ENCODE measurements around the gene UQCRQ. TPM values are rescaled to one million over a fixed set of nuclear protein-coding genes. Genes with fewer than 3 reads are reported as not detected.

The UQCRQ gene
- total and polyA plus RNA-seq, 2 experiments from 2014 or later = 104 to 1,308 TPM

- Mint-ChIP-seq H3K4me1 (peaks cover 18% of the 10 kb centered on the region), H3K27me3 (ENCODE audit: insufficient read depth, low read depth, poor library complexity) (peaks cover 40% of the 10 kb centered on the region), H3K27ac (no peak overlapping the region), H3K36me3 (ENCODE audit: low read depth) (peaks cover 3% of the 10 kb centered on the region; the same call in 1 of the 3 replicates), H3K9me3 (peaks cover 3% of the 10 kb centered on the region; the same call in 1 of the 3 replicates), H3K4me3 (no peak overlapping the region)
- TF ChIP-seq STAT1 (IDR thresholded peaks at IDR 0.05; ENCODE audit: unreplicated experiment) (no peak), EZH2phosphoT487 (IDR thresholded peaks at IDR 0.05; ENCODE audit: unreplicated experiment) (no peak), CREB1 (CRISPR knock-in tag; IDR thresholded peaks at IDR 0.05; ENCODE audit: low read depth) (no peak), ZNF331 (CRISPR knock-in tag; IDR thresholded peaks at IDR 0.05; ENCODE audit: low read depth) (no peak), EZH2 (IDR thresholded peaks at IDR 0.05; ENCODE audit: low read depth, unreplicated experiment) (no peak), JUNB (IDR thresholded peaks at IDR 0.05; ENCODE audit: unreplicated experiment) (no peak), POLR2AphosphoS5 (IDR thresholded peaks at IDR 0.05; ENCODE audit: low read depth) (no peak), NANOG (IDR thresholded peaks at IDR 0.05; ENCODE audit: borderline replicate concordance) (no peak), ETS1 (IDR thresholded peaks at IDR 0.05) (no peak), ZNF114 (CRISPR knock-in tag; IDR thresholded peaks at IDR 0.05) (no peak)
- TF ChIP-seq, protein P1, sequence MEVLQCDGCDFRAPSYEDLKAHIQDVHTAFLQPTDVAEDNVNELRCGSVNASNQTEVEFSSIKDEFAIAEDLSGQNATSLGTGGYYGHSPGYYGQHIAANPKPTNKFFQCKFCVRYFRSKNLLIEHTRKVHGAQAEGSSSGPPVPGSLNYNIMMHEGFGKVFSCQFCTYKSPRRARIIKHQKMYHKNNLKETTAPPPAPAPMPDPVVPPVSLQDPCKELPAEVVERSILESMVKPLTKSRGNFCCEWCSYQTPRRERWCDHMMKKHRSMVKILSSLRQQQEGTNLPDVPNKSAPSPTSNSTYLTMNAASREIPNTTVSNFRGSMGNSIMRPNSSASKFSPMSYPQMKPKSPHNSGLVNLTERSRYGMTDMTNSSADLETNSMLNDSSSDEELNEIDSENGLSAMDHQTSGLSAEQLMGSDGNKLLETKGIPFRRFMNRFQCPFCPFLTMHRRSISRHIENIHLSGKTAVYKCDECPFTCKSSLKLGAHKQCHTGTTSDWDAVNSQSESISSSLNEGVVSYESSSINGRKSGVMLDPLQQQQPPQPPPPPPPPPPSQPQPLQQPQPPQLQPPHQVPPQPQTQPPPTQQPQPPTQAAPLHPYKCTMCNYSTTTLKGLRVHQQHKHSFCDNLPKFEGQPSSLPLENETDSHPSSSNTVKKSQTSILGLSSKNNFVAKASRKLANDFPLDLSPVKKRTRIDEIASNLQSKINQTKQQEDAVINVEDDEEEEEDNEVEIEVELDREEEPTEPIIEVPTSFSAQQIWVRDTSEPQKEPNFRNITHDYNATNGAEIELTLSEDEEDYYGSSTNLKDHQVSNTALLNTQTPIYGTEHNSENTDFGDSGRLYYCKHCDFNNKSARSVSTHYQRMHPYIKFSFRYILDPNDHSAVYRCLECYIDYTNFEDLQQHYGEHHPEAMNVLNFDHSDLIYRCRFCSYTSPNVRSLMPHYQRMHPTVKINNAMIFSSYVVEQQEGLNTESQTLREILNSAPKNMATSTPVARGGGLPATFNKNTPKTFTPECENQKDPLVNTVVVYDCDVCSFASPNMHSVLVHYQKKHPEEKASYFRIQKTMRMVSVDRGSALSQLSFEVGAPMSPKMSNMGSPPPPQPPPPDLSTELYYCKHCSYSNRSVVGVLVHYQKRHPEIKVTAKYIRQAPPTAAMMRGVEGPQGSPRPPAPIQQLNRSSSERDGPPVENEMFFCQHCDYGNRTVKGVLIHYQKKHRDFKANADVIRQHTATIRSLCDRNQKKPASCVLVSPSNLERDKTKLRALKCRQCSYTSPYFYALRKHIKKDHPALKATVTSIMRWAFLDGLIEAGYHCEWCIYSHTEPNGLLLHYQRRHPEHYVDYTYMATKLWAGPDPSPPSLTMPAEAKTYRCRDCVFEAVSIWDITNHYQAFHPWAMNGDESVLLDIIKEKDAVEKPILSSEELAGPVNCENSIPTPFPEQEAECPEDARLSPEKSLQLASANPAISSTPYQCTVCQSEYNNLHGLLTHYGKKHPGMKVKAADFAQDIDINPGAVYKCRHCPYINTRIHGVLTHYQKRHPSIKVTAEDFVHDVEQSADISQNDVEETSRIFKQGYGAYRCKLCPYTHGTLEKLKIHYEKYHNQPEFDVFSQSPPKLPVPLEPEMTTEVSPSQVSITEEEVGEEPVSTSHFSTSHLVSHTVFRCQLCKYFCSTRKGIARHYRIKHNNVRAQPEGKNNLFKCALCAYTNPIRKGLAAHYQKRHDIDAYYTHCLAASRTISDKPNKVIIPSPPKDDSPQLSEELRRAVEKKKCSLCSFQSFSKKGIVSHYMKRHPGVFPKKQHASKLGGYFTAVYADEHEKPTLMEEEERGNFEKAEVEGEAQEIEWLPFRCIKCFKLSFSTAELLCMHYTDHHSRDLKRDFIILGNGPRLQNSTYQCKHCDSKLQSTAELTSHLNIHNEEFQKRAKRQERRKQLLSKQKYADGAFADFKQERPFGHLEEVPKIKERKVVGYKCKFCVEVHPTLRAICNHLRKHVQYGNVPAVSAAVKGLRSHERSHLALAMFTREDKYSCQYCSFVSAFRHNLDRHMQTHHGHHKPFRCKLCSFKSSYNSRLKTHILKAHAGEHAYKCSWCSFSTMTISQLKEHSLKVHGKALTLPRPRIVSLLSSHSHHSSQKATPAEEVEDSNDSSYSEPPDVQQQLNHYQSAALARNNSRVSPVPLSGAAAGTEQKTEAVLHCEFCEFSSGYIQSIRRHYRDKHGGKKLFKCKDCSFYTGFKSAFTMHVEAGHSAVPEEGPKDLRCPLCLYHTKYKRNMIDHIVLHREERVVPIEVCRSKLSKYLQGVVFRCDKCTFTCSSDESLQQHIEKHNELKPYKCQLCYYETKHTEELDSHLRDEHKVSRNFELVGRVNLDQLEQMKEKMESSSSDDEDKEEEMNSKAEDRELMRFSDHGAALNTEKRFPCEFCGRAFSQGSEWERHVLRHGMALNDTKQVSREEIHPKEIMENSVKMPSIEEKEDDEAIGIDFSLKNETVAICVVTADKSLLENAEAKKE (CRISPR knock-in tag; IDR thresholded peaks at IDR 0.05) = no peak
- TF ChIP-seq, protein P2, sequence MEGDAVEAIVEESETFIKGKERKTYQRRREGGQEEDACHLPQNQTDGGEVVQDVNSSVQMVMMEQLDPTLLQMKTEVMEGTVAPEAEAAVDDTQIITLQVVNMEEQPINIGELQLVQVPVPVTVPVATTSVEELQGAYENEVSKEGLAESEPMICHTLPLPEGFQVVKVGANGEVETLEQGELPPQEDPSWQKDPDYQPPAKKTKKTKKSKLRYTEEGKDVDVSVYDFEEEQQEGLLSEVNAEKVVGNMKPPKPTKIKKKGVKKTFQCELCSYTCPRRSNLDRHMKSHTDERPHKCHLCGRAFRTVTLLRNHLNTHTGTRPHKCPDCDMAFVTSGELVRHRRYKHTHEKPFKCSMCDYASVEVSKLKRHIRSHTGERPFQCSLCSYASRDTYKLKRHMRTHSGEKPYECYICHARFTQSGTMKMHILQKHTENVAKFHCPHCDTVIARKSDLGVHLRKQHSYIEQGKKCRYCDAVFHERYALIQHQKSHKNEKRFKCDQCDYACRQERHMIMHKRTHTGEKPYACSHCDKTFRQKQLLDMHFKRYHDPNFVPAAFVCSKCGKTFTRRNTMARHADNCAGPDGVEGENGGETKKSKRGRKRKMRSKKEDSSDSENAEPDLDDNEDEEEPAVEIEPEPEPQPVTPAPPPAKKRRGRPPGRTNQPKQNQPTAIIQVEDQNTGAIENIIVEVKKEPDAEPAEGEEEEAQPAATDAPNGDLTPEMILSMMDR (conservative IDR thresholded peaks at IDR 0.05; ENCODE audit: low read depth in 2 of 2) = no peak
- TF ChIP-seq, protein P3, sequence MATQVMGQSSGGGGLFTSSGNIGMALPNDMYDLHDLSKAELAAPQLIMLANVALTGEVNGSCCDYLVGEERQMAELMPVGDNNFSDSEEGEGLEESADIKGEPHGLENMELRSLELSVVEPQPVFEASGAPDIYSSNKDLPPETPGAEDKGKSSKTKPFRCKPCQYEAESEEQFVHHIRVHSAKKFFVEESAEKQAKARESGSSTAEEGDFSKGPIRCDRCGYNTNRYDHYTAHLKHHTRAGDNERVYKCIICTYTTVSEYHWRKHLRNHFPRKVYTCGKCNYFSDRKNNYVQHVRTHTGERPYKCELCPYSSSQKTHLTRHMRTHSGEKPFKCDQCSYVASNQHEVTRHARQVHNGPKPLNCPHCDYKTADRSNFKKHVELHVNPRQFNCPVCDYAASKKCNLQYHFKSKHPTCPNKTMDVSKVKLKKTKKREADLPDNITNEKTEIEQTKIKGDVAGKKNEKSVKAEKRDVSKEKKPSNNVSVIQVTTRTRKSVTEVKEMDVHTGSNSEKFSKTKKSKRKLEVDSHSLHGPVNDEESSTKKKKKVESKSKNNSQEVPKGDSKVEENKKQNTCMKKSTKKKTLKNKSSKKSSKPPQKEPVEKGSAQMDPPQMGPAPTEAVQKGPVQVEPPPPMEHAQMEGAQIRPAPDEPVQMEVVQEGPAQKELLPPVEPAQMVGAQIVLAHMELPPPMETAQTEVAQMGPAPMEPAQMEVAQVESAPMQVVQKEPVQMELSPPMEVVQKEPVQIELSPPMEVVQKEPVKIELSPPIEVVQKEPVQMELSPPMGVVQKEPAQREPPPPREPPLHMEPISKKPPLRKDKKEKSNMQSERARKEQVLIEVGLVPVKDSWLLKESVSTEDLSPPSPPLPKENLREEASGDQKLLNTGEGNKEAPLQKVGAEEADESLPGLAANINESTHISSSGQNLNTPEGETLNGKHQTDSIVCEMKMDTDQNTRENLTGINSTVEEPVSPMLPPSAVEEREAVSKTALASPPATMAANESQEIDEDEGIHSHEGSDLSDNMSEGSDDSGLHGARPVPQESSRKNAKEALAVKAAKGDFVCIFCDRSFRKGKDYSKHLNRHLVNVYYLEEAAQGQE (IDR thresholded peaks at IDR 0.05; ENCODE audit: unreplicated experiment) = no peak
- Histone ChIP-seq H3K4me1 (ENCODE audit: insufficient read depth) (peaks cover 17% of the 10 kb centered on the region; the same call in 1 of the 2 replicates), H3K9me2 (ENCODE audit: insufficient read depth) (no peaks in the 10 kb centered on the region), H3K4me2 (no peak overlapping the region), H3K27ac (ENCODE audit: low read depth) (no peak overlapping the region), H4K20me1 (replicated peaks; ENCODE audit: insufficient read depth) (peaks cover 6% of the 10 kb centered on the region), H2AFZ (no peak overlapping the region), H3K27me3 (ENCODE audit: insufficient read depth) (peaks cover 82% of the 10 kb centered on the region), H3K36me3 (ENCODE audit: insufficient read depth) (no peaks in the 10 kb centered on the region), H3K79me2 (replicated peaks; ENCODE audit: insufficient read depth) (no peaks in the 10 kb centered on the region), H3F3A (replicated peaks; ENCODE audit: low read depth) (0 out of 2 replicates have a peak, but pooled peaks cover 4% of the 10 kb centered on the region), H3K4me3 (no peak overlapping the region)
- DNase-seq (ENCODE audit: low spot score) (no peak), ATAC-seq (no peak)
Measured at GRCh38 chr5:132817011-132817410, 49.4 kb upstream of the UQCRQ start.

Measured in GM23338 (cell line).